ENCODE measurements around the gene SCN9A. TPM values are rescaled to one million over a fixed set of nuclear protein-coding genes. Genes with fewer than 3 reads are reported as not detected.
"Not testable (repeated sequence)": the region's sequence is repeated elsewhere in the genome, so short reads cannot be mapped to it uniquely, and the experiment has no call there.

SCN9A gene
- total RNA-seq, 1 experiment from 2014 or later: 0.07 TPM

GRCh38 chr2:166360426-166360825 is 15.3 kb downstream of the SCN9A start:
- H3K4me3 ChIP-seq (replicated peaks in 1 of 2; ENCODE audit: low read depth in 1 of 2, low read length in 2 of 2): no peak overlapping the region
- no peak overlapping the region for H2AFZ ChIP-seq (ENCODE audit: low read depth, low read length, poor library complexity, severe bottlenecking)
- no peaks in the 10 kb centered on the region for H3K9me3 ChIP-seq (ENCODE audit: control insufficient read depth in 1 of 2, insufficient read depth in 1 of 2, low read depth in 1 of 2, low read length in 2 of 2)
- intact Hi-C loops (cut with micrococcal nuclease): loop anchor here (5.0 kb wide), 1 partner anchor 157 kb away; no protein-coding TSS in a partner anchor
- RAD21 ChIA-PET (ENCODE audit: low non-redundant PET in 1 of 2, low total read pairs in 2 of 2, uncharacterized antibody in 2 of 2, unreplicated experiment in 2 of 2): interaction anchor here (0.9 to 1.0 kb wide), 2 partner anchors 59 kb away, joined by 3 to 4 read pairs; no protein-coding TSS in a partner anchor
- no peak overlapping the region for H3K27ac ChIP-seq (ENCODE audit: low read depth, low read length)
- H3K79me2 ChIP-seq (ENCODE audit: insufficient read depth, low read length): no peaks in the 10 kb centered on the region
- peaks cover 6% of the 10 kb centered on the region; the same call in 1 of the 2 replicates for H3K27me3 ChIP-seq (ENCODE audit: insufficient read depth, low read length)
- TF ChIP-seq CEBPB (IDR thresholded peaks at IDR 0.05; ENCODE audit: low read depth): no peak
- no peak for TF ChIP-seq EZH2phosphoT487 (IDR thresholded peaks at IDR 0.05; ENCODE audit: borderline replicate concordance)
- no peak for TF ChIP-seq ZBTB33 (IDR thresholded peaks at IDR 0.05; ENCODE audit: extremely low read depth, insufficient replicate concordance, low read length)
- TF ChIP-seq SP1 (IDR thresholded peaks at IDR 0.05; ENCODE audit: low read depth): no peak
- no peak for TF ChIP-seq YY1 (IDR thresholded peaks at IDR 0.05; ENCODE audit: extremely low read depth, insufficient replicate concordance, low read depth, low read length)
- TF ChIP-seq POLR2A (IDR thresholded peaks at IDR 0.05; ENCODE audit: borderline replicate concordance, extremely low read depth, insufficient read depth, insufficient read length): no peak
- H3K4me1 ChIP-seq (ENCODE audit: control insufficient read depth in 1 of 2, insufficient read depth in 2 of 2, low read length in 2 of 2): no peaks in the 10 kb centered on the region
- BruUV-seq (replicated peaks): no TSS peak
- ATAC-seq (no peak), DNase-seq (ENCODE audit: low read depth, low spot score) (no peak)
- CTCF ChIA-PET: interaction anchor here (0.9 to 1.7 kb wide), 6 partner anchors 14 to 59 kb away, joined by 4 to 13 read pairs (median 6); no protein-coding TSS in a partner anchor
- H3K9ac ChIP-seq (ENCODE audit: low read length): no peak overlapping the region
- H3K4me2 ChIP-seq (ENCODE audit: low read length): no peak overlapping the region
- H3K9me2 ChIP-seq (ENCODE audit: insufficient read depth): no peaks in the 10 kb centered on the region
- POLR2A ChIA-PET: no interaction called here
- no peaks in the 10 kb centered on the region for H4K20me1 ChIP-seq (ENCODE audit: insufficient read depth)
- H3K36me3 ChIP-seq (ENCODE audit: control insufficient read depth in 1 of 2, insufficient read depth in 2 of 2, low read length in 2 of 2): no peaks in the 10 kb centered on the region

- H3K4me3 ChIP-seq (replicated peaks in 1 of 2; ENCODE audit: low read depth in 1 of 2, low read length in 2 of 2); H3K36me3 ChIP-seq (ENCODE audit: control insufficient read depth in 1 of 2, insufficient read depth in 2 of 2, low read length in 2 of 2); POLR2A ChIA-PET; BruUV-seq (replicated peaks); H3K9ac ChIP-seq (ENCODE audit: low read length); H3K9me3 ChIP-seq (ENCODE audit: control insufficient read depth in 1 of 2, insufficient read depth in 1 of 2, low read depth in 1 of 2, low read length in 2 of 2); H3K27me3 ChIP-seq (ENCODE audit: insufficient read depth, low read length); RAD21 ChIA-PET (ENCODE audit: low non-redundant PET in 1 of 2, low total read pairs in 2 of 2, uncharacterized antibody in 2 of 2, unreplicated experiment in 2 of 2); H3K4me1 ChIP-seq (ENCODE audit: control insufficient read depth in 1 of 2, insufficient read depth in 2 of 2, low read length in 2 of 2); H3K4me2 ChIP-seq (ENCODE audit: low read length); H3K9me2 ChIP-seq (ENCODE audit: insufficient read depth); intact Hi-C loops (cut with micrococcal nuclease); DNase-seq (ENCODE audit: low read depth, low spot score); H3K27ac ChIP-seq (ENCODE audit: low read depth, low read length); H3K79me2 ChIP-seq (ENCODE audit: insufficient read depth, low read length); H2AFZ ChIP-seq (ENCODE audit: low read depth, low read length, poor library complexity, severe bottlenecking); CTCF ChIA-PET; H4K20me1 ChIP-seq (ENCODE audit: insufficient read depth); ATAC-seq: not testable (repeated sequence)
These were observed 17.8 kb downstream of the SCN9A start for GRCh38 chr2:166357950-166358321.
